ENCODE results near the gene MICALL2. TPM values are rescaled to one million over a fixed set of nuclear protein-coding genes. Genes with fewer than 3 reads are reported as not detected.
"Not testable (repeated sequence)": the region's sequence is repeated elsewhere in the genome, so short reads cannot be mapped to it uniquely, and the experiment has no call there.

The MICALL2 gene
- polyA plus RNA-seq, 1 donor, result 7.4 TPM

GRCh38 chr7:1447112-1447511, 12.2 kb downstream of the MICALL2 start:
- no peak for DNase-seq

DNA sequence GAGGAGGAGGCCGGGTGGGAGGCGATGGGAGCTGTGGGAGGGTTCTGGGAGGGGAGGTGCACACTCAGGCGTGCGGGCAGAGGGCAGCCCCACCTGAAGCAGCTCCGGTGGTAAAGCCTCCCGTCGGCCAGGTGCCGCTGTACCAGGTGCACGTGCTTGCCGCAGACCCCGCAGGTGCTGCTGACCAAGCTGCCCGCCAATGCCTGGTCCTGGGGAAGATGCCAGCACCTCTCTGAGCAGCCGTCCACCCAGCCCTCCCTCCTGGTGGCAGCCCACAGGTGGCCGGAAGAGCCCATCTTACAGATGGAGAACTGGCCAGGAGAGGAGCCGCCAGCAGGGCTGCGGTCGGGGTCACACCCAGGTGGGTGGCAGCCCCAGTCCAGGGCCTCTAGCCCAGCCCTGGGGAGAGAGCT, 12.6 kb downstream of the MICALL2 start:
- DNase-seq, result no peak

GRCh38 chr7:1446026-1446425, 13.2 kb downstream of the MICALL2 start:
- not testable (repeated sequence) for DNase-seq

GRCh38 chr7:1445341-1445740, 13.9 kb downstream of the MICALL2 start:
- DNase-seq, result no peak

GRCh38 chr7:1444925-1445322, 14.3 kb downstream of the MICALL2 start:
- no peak for DNase-seq

DNA sequence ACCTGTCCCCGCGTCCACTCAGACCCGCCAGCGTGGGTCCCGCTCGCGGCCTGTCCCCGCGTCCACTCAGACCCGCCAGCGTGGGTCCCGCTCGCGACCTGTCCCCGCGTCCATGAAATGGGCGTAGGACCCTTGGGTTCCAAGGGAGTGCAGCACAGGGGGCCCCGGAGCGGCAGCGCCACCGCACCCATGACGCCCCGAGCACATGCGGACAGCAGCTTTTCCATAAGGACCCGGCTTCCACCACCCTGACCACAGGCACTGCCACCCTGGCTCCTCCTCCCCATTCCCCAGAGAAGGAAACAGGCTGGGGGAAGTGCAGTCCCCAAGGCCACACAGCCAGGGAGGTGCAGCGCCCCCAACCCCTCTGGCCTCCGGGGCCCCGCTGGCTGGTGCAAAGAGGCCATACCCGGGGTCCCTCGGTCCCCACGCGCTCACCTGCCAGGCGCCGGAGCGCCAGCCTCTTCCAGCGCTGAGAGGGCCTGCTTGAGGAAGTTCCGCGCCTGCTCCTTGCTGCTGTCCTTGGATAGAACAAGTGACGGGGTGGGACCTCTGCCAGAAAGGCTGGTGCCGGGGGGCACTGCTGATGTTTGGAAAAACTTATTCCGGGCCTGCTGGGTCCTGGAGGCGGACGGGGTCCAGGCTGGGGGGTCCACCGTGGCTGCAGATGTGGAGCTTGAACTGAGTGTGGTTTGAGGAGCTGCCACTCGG, 14.9 kb downstream of the MICALL2 start:
- no peak for DNase-seq

GRCh38 chr7:1443587-1444200, 15.6 kb downstream of the MICALL2 start:
- not testable (repeated sequence) for DNase-seq

- no peak for DNase-seq
Measured at GRCh38 chr7:1442355-1443124, 16.7 kb downstream of the MICALL2 start.

- no peak for DNase-seq
Measured at GRCh38 chr7:1441615-1442354, 17.5 kb downstream of the MICALL2 start.

DNA sequence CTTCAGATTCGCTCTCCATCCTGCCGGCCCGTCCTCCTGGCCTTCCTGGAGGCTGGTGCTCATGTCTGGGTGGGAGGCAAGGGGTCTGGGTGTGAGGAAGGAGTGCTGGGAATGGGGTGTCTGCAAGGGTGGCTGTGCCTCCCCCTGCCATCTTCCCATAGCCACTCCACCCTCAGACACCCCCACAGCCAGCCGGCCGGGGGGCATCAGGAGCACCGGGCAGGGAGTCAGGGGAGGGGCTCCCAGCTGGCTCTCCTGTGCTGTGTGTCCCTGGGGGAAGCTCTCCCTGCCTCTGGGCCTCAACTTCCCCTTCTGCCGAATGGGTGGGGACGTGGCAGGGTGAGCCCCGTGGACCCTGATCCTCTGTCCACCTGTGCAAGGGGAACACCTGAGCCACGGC, 18.6 kb downstream of the MICALL2 start:
- DNase-seq, result no peak

GRCh38 chr7:1439373-1440363, 19.6 kb downstream of the MICALL2 start:
- no peak for DNase-seq

DNA sequence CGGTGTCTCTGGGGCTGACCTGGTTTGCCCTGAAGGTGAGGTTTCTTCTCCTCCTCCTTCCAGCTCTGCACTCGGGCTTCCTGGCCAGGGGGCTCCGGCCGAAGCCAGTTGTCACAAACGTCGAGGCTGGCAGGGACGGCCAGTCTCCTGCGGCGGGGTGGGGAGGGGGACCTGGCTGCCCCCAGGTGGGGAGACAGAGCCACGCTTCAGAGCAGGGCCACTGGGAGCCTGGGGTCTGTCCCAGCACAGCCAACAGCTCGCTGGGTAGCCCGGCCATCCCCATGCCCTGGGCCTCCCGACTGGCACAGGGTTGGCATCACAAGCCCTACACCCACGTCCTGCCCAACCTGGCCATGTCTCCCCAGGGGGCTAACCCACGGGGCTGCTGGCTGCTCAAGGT, 20.4 kb downstream of the MICALL2 start:
- no peak for DNase-seq

DNA sequence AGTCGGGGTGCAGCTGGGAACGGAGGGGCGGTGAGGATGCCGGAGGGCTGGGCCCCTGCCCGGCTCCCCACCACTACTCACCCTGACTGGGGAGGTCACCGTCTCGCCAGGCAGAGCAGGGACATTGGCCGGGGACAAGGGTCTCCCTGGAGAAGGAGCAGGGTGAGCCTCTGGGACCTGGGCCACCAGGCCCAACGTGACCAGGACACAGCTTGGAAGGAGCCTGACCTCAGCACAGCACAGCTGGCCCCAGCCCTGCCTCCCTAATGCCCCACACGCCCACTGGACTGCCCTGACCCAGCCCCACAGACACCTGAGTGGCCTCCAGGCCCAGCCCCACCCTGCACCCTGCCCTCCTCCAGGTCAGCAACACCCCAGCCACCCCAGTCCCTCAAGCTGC, 21.1 kb downstream of the MICALL2 start:
- DNase-seq, result no peak

GRCh38 chr7:1437155-1437880, 22.0 kb downstream of the MICALL2 start:
- DNase-seq, result no peak

- no peak for DNase-seq
Measured at GRCh38 chr7:1436608-1437007, 22.7 kb downstream of the MICALL2 start.

GRCh38 chr7:1434891-1435670, 24.2 kb downstream of the MICALL2 start:
- DNase-seq, result no peak

- no peak for DNase-seq
Measured at GRCh38 chr7:1434165-1434718, 25.0 kb downstream of the MICALL2 start.

DNA sequence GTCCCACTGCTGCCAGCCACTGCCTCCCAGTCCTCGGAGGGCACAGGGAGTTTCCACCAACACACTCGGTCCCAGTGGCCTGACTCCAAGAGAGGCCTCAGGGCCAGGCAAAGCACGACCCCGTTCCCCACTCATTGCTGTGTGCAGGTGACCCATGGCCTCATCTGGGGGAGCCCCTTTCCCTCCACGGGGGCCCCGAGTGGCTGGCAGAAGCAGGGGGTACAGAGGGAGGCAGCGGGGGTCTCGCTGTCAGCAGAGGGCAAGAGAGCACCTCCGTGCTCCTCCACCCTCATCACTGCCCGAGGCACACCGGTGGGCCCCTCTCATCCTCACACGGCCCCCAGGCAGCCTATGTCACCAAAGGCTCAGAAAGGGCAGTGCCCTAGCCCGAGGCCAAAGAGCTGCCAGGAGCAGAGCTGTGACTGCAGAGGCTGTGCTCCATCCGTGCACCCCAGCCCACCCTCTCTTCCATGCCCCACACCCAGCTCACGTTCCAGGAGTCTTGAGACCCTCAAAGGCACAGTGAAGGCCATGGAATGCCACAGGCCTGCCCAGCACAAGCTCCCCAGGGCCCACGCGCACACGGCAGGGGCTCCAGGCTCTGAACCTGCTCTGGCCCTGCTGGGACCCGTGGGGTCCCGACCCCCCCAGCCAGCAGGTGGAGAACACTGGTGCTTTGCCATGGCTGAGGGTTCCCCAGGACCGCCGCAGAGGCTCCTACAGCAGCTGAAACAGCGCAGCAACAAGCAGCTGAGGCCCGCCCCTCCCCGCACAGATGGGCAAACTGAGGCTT, 25.9 kb downstream of the MICALL2 start:
- DNase-seq, result no peak

All from hindlimb muscle (tissue), 1 donor.